ENCODE results near the gene NAA20. TPM values are rescaled to one million over a fixed set of nuclear protein-coding genes. Genes with fewer than 3 reads are reported as not detected.

Gene NAA20
- total and polyA plus RNA-seq, 2 of the 13 experiments (the other 11 are each of a cell fraction or from before 2014, with no cell fraction given), result 81.9 to 82.8 TPM

DNA sequence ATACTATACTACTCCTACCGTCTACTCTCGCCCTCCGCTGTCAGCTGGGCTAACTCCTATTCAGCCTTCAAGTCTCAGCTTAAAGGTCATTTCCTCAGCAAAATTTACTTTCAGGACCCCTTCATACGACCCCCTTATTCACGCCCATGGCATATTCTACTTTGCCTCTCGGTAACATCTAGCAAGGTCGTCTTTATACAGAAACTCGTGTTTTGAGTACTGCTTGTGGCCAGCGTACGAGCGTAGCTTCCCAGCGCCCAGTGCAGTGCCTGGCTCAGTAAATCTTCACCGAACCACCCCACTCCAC lies 34.6 kb downstream of the NAA20 start (continued):
- TF ChIP-seq, protein P1, sequence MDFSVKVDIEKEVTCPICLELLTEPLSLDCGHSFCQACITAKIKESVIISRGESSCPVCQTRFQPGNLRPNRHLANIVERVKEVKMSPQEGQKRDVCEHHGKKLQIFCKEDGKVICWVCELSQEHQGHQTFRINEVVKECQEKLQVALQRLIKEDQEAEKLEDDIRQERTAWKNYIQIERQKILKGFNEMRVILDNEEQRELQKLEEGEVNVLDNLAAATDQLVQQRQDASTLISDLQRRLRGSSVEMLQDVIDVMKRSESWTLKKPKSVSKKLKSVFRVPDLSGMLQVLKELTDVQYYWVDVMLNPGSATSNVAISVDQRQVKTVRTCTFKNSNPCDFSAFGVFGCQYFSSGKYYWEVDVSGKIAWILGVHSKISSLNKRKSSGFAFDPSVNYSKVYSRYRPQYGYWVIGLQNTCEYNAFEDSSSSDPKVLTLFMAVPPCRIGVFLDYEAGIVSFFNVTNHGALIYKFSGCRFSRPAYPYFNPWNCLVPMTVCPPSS (IDR thresholded peaks at IDR 0.05), result no peak
- TF ChIP-seq ZNF790 (CRISPR knock-in tag; IDR thresholded peaks at IDR 0.05; ENCODE audit: borderline replicate concordance) (no peak), TGIF2 (CRISPR knock-in tag; IDR thresholded peaks at IDR 0.05) (no peak), SMAD1 (CRISPR knock-in tag; IDR thresholded peaks at IDR 0.05; ENCODE audit: borderline replicate concordance, low read depth) (no peak), ZNF256 (CRISPR knock-in tag; conservative IDR thresholded peaks at IDR 0.05) (no peak), SNAPC2 (CRISPR knock-in tag; IDR thresholded peaks at IDR 0.05) (0 out of 2 replicates have a peak, but pooled peaks have one; percentile 52)

DNA sequence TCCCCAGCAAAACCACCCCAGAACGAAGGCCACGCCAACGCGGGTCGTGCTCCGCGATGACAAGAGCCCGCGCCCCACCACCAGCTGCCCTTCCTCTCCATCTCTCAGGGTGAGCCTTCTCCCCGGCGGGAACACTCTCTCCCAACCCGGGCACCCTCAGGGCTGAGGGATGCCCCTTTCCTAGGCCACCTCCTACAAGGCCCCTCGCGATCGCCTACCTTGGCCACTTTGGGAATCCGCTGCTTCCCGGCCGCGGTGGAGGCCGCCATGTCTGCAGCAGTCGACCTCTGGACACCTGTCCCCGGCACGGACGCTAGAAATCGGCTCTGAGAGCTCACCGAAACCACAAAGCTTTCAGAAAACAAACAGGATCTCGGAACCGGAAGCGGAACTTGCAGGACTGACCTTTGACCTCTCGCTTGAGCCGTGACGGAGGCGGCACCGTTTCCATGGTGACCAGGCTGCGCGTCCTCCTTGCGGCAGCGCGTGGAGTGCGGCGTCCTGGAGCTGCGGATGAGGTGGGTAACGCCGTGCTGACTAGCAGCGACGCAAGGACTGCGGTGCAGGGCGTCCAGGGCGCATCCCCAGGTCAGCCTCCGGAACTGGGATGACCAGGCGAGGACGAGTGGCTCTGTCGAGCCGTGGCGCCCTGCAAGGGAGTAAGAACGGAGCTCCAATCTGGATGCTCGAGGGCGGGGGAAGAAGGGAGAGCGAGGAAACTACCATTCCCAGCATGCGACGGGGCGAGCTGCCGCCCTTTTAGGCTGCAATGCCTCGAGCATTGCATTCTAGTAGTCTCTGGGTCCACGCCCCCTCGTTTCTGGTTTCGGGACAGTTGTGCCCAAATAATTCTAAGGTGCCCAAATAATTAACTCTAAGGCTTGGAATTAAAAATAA lies 35.2 kb downstream of the NAA20 start, which contains the start of the genes CFAP61 and CRNKL1:
Gene CFAP61 (plus strand): TSS at position 459 of the 897 bp plus-strand sequence. CDS start 4,122 bp downstream, outside the sequence.
Gene CRNKL1 (minus strand): TSS at position 393 of the 897 bp plus-strand sequence. CDS start 124 bp downstream, at position 269.
- Histone ChIP-seq H2AFZ (ENCODE audit: low read length) (peak within 1 kb of the TSS; percentile 98), H3K4me1 (ENCODE audit: insufficient read depth, low read length) (peaks cover 19% of the 10 kb centered on the region), H3K4me3 (replicated peaks in 1 of 3; ENCODE audit: insufficient read depth in 1 of 3, low read depth in 2 of 3, low read length in 3 of 3) (peak within 1 kb of the TSS; percentile 87 to 94 (median 89)), H3K79me2 (ENCODE audit: insufficient read depth, low read length) (peaks cover 20% of the 10 kb centered on the region), H3K9ac (ENCODE audit: insufficient read depth, low read depth, low read length) (peak within 1 kb of the TSS; percentile 87), H3K9me3 (ENCODE audit: low read length) (no peaks in the 10 kb centered on the region), H3K27ac (ENCODE audit: extremely low read length, insufficient read depth, low read length) (peak within 1 kb of the TSS; percentile 84), H3K27me3 (ENCODE audit: control insufficient read depth in 1 of 2, insufficient read depth in 2 of 2, low read length in 2 of 2) (peaks cover 0 to 4% of the 10 kb centered on the region in 2 experiments; a peak in 2 of 5 replicates), H3K4me2 (ENCODE audit: low read depth, low read length) (peak within 1 kb of the TSS; percentile 82), H4K20me1 (ENCODE audit: insufficient read depth, low read length) (no peaks in the 10 kb centered on the region), H3K36me3 (replicated peaks in 1 of 2; ENCODE audit: control insufficient read depth in 1 of 2, insufficient read depth in 2 of 2, low read length in 2 of 2) (peaks cover 13 to 30% of the 10 kb centered on the region in 2 experiments)
- ATAC-seq (peak; percentile 97), DNase-seq (ENCODE audit: low spot score) (peak; percentile 99), FAIRE-seq (peak; percentile 92)
- ChIA-PET CTCF (ENCODE audit: low intra/inter-chr PET ratio, low total read pairs) (no interaction called here), POLR2A (interaction anchor here (0.6 to 2.4 kb wide), 21 partner anchors 10 to 1912 kb away, joined by 3 to 53 read pairs (median 4); partner anchors contain the start of genes KIZ, NAA20, RALGAPA2 and RIN2)
- no TSS peak for BruUV-seq (replicated peaks)
- intact Hi-C loops (cut with micrococcal nuclease; ENCODE audit: unreplicated experiment) (loop anchor here (1.0 kb wide), 1 partner anchor 35 kb away; the partner anchor contains the start of gene NAA20), in situ Hi-C loops (cut with HindIII; ENCODE audit: extremely low pct_ligation_motif_present, low pct_unique_long_range_greater_than_20kb) (no loop called here)
- 1% methylated on average over 60 of the region's 67 CpGs for WGBS (ENCODE audit: low lambda C conversion rate)
- TF ChIP-seq GABPA (IDR thresholded peaks at IDR 0.05; ENCODE audit: low read depth, low read length) (peak; percentile 89), GABPA (CRISPR knock-in tag; IDR thresholded peaks at IDR 0.05; ENCODE audit: low read depth) (peak; percentile 99), NFYC (CRISPR knock-in tag; IDR thresholded peaks at IDR 0.05) (peak; percentile 12), ZNF709 (CRISPR knock-in tag; IDR thresholded peaks at IDR 0.05) (no peak; the same call in 1 of the 2 replicates), SP4 (CRISPR knock-in tag; IDR thresholded peaks at IDR 0.05) (peak; percentile 92), ELF4 (CRISPR knock-in tag; IDR thresholded peaks at IDR 0.05; ENCODE audit: borderline replicate concordance) (peak; percentile 96), STAG1 (CRISPR knock-in tag; IDR thresholded peaks at IDR 0.05) (peak; percentile 24; the same call in 1 of the 2 replicates), SOX13 (IDR thresholded peaks at IDR 0.05) (no peak), SOX13 (CRISPR knock-in tag; conservative IDR thresholded peaks at IDR 0.05 in 1 of 2, IDR thresholded peaks at IDR 0.05 in 1 of 2) (peak; percentile 56 to 97; a peak in 3 of 4 replicates)
- TF ChIP-seq, protein P2, sequence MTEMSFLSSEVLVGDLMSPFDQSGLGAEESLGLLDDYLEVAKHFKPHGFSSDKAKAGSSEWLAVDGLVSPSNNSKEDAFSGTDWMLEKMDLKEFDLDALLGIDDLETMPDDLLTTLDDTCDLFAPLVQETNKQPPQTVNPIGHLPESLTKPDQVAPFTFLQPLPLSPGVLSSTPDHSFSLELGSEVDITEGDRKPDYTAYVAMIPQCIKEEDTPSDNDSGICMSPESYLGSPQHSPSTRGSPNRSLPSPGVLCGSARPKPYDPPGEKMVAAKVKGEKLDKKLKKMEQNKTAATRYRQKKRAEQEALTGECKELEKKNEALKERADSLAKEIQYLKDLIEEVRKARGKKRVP (CRISPR knock-in tag; IDR thresholded peaks at IDR 0.05), result peak in 1 of 2 experiments; percentile 82; a peak in 2 of 4 replicates
- TF ChIP-seq, protein P3, sequence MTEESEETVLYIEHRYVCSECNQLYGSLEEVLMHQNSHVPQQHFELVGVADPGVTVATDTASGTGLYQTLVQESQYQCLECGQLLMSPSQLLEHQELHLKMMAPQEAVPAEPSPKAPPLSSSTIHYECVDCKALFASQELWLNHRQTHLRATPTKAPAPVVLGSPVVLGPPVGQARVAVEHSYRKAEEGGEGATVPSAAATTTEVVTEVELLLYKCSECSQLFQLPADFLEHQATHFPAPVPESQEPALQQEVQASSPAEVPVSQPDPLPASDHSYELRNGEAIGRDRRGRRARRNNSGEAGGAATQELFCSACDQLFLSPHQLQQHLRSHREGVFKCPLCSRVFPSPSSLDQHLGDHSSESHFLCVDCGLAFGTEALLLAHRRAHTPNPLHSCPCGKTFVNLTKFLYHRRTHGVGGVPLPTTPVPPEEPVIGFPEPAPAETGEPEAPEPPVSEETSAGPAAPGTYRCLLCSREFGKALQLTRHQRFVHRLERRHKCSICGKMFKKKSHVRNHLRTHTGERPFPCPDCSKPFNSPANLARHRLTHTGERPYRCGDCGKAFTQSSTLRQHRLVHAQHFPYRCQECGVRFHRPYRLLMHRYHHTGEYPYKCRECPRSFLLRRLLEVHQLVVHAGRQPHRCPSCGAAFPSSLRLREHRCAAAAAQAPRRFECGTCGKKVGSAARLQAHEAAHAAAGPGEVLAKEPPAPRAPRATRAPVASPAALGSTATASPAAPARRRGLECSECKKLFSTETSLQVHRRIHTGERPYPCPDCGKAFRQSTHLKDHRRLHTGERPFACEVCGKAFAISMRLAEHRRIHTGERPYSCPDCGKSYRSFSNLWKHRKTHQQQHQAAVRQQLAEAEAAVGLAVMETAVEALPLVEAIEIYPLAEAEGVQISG (CRISPR knock-in tag; IDR thresholded peaks at IDR 0.05), result peak; percentile 97
